Right cardiac atrium (tissue), 5 donors: ENCODE data around the gene DHX16. TPM values are rescaled to one million over a fixed set of nuclear protein-coding genes. Genes with fewer than 3 reads are reported as not detected.

ENCODE experiments used
- ATAC-seq, 2 donors: fragments of 200-7000 bp; cut with Tn5 transposase; one replicate each; pipeline versions ENCODE4 v1.8.0 to v1.9.1; 2020; ENCODE audit warnings: moderate library complexity in 2 of 2, mild to moderate bottlenecking in 1 of 2
- DNase-seq, 3 donors: peaks; one replicate each; pipeline ENCODE4 v3.0.0-alpha.2; 2020
- H3K27ac ChIP-seq: one replicate; pipeline ENCODE4 v1.5.1; 2013; ENCODE audit warnings: mild to moderate bottlenecking, low read length, control low read depth, moderate library complexity
- H3K27me3 ChIP-seq: one replicate; pipeline ENCODE4 v1.6.1; 2013; ENCODE audit not compliant: control insufficient read depth, insufficient read depth
- H3K4me1 ChIP-seq: one replicate; pipeline ENCODE4 v1.6.1; 2013; ENCODE audit warnings: low read length; ENCODE audit not compliant: control insufficient read depth, insufficient read depth
- H3K4me3 ChIP-seq: one replicate; pipeline ENCODE4 v1.5.1; 2013; ENCODE audit warnings: low read length, control low read depth
- H3K9me3 ChIP-seq: one replicate; pipeline ENCODE4 v1.6.1; 2013; ENCODE audit warnings: low read length; ENCODE audit not compliant: control insufficient read depth
- WGBS: extraction: QIAGEN DNeasy Blood & Tissue Kit; methylation state at CpG from one replicate; pipeline ENCODE4 v1.1.7; 2013; 5-methylcytosine and 5-hydroxymethylcytosine counted together
- intact Hi-C, 4 donors: fragments of 100-400 bp; cut with DNase I; formaldehyde crosslinking; loops; one replicate each; pipeline versions ENCODE4 v1.11.0 to v1.14.0; 2022 to 2023
- polyA plus RNA-seq: library from polyadenylated mRNA; stranded (reverse); fragments of 200-250 nt; gene quantifications from one replicate; pipeline ENCODE4 v1.2.3, GENCODE V29; 2013
- total RNA-seq, 4 donors: library from RNA; stranded (reverse); fragmentation: NEBNext Ultra II Directional; extraction: Animal tissue kit (Norgen Biotek cat#: 25700); gene quantifications; one replicate each; pipeline ENCODE4 v1.2.1, GENCODE V29; 2021
- donor health status: healthy with polysubstance abuse.
- donor health status: DM: no; HTN: yes; CAD: no.
- donor health status: DM: no; HTN: no; CAD: no.
- donor health status: DM: no; HTN: yes; CAD: no; lungs with severe emphysema.
- donor health status: DM: yes; HTN: yes; CAD: no.

The DHX16 gene
- total and polyA plus RNA-seq, 5 donors = 17.0 to 23.4 (median 19.4) TPM

GRCh38 chr6:30716879-30717128 is 44.0 kb upstream of the DHX16 start:
- no peak for ATAC-seq
- 2% methylated on average over 8 of the region's 8 CpGs for WGBS
- H3K4me1 ChIP-seq = peaks cover 1% of the 10 kb centered on the region
- H3K27ac ChIP-seq = peak overlapping the region; percentile 98
- DNase-seq = no peak
- intact Hi-C loops = loop anchor here in 1 of 4 donors (2.0 kb wide), 1 partner anchor 22 kb away; no protein-coding TSS in a partner anchor
- peak overlapping the region; percentile 91 for H3K4me3 ChIP-seq
- no peaks in the 10 kb centered on the region for H3K27me3 ChIP-seq
- H3K9me3 ChIP-seq = no peaks in the 10 kb centered on the region

DNA sequence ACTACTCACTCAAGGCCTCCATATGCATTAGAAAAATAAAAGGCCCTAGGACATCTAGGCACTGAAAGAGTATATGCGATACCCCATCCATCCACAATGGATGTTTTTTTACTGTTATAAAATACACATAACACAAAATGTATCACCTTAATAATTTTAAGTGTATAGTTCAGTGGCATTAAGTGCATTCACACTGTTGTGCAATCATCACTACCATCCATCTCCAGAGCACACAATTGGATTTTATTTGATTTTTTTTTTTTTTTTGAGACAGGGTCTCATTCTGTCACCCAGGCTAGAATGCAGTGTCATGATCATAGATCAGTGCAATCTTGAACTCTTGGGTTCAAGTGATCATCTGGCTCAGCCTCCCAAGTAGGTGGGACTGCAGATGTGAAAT is 41.5 kb upstream of the DHX16 start:
- ATAC-seq = no peak
- intact Hi-C loops = no loop called here
- no peaks in the 10 kb centered on the region for H3K4me1 ChIP-seq
- WGBS = 97% methylated on average over 1 of the region's 1 CpG
- H3K9me3 ChIP-seq = no peaks in the 10 kb centered on the region
- DNase-seq = no peak
- H3K27me3 ChIP-seq = no peaks in the 10 kb centered on the region
- H3K4me3 ChIP-seq = no peak overlapping the region
- H3K27ac ChIP-seq = no peak overlapping the region

DNA sequence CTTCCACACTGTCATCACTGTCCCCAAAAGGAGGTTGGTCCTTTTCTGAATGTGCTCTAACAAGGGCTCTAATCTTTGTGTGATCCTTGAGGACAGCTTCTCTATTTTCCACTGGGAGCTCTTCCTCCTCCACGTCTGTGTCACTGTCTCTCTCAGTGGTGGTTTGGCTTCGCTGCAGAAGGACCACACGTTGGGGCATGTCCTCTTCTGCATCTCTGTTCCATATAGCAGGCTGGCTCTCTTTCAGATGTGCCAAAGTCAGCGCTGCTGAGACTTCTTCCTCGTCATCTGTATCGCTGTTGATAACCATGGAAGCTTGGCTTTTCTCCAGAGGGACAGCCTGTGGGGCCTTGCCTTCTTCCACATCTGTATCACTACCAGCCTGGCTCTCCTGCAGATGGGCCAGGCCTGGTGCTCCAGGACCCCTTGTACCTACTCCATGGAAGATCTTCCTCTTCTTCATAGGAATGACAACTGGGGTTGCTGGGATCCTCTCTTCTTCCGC is 39.7 kb upstream of the DHX16 start:
- H3K4me1 ChIP-seq = no peaks in the 10 kb centered on the region
- no peak overlapping the region for H3K27ac ChIP-seq
- ATAC-seq (no peak), DNase-seq (peak in 1 of 3 donors; percentile 6)
- intact Hi-C loops = no loop called here
- H3K9me3 ChIP-seq = no peaks in the 10 kb centered on the region
- no peaks in the 10 kb centered on the region for H3K27me3 ChIP-seq
- 57% methylated on average over 7 of the region's 7 CpGs for WGBS
- no peak overlapping the region for H3K4me3 ChIP-seq

- 90% methylated on average over 1 of the region's 1 CpG for WGBS
- Histone ChIP-seq H3K9me3 (no peaks in the 10 kb centered on the region), H3K27ac (no peak overlapping the region), H3K27me3 (no peaks in the 10 kb centered on the region), H3K4me3 (no peak overlapping the region), H3K4me1 (no peaks in the 10 kb centered on the region)
- ATAC-seq (no peak), DNase-seq (peak in 1 of 3 donors; percentile 7)
- intact Hi-C loops = no loop called here
Measured at GRCh38 chr6:30711758-30712380, 39.1 kb upstream of the DHX16 start.

DNA sequence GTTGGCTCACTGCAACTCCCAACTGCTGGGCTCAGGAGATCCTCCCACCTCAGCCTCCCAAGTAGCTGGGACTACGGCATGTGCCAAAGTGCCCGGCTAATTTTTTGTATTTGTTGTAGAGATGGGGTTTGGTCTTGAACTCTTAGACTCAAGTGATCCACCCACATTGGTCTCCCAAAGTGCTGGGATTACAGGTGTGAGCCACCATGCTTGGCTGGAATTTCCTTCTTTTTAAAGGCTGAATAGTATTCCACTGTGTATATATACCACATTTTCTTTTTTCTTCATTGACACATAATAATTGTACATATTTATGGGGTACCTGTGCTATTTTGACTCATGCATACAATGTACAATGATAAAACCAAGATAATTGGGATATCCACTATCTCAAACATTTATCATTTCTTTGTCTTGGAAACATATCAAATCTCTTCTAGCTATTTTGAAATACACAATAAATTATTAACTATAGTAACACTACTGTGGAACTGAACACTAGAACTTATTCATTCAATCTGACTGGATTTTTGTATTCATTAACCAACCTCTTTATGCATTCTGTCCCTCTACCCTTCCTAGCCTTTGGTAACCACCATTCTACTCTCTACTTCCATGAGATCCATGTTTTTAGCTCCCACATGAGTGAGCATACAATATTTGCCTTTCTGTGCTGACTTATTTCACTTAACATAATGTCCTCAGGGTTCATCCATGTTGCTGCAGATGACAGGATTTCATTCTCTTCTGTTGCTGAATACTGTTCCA is 36.5 kb upstream of the DHX16 start:
- DNase-seq (peak in 1 of 3 donors; percentile 9), ATAC-seq (no peak)
- no peaks in the 10 kb centered on the region for H3K27me3 ChIP-seq
- H3K4me3 ChIP-seq = no peak overlapping the region
- 99% methylated on average over 2 of the region's 2 CpGs for WGBS
- intact Hi-C loops = no loop called here
- H3K9me3 ChIP-seq = no peaks in the 10 kb centered on the region
- H3K4me1 ChIP-seq = no peaks in the 10 kb centered on the region
- no peak overlapping the region for H3K27ac ChIP-seq

DNA sequence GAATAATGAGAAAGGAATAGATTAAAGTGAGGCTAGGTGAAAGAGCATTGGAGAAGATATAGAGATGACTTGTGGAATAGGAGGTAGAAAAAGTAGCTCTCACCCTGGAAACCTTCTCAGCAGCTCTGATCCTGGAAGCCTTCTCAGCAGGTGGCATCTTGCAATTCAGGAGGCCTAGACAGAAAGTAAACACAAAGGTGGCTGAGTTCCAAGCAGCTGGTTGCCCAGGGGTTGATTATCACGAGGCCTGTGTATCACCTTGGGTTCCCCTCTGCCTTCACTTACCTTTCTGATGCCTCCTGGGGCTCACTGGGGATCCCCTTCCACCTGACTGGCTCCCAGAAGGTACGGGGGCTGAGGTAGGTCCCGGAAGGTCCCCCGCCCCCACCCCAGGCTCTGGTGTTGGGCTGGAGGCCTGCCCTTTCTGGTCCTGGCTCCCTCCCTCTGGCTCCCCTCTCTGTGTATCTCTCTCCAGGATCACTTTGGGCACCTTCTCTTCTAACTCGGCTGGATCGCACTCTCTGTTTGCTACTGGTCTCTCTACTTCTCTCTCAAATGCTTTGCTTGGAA is 34.6 kb upstream of the DHX16 start:
- WGBS = 78% methylated on average over 6 of the region's 6 CpGs
- peak in 1 of 2 donors; percentile 10 for ATAC-seq
- Histone ChIP-seq H3K27me3 (no peaks in the 10 kb centered on the region), H3K4me3 (no peak overlapping the region), H3K9me3 (no peaks in the 10 kb centered on the region), H3K4me1 (no peaks in the 10 kb centered on the region), H3K27ac (no peak overlapping the region)
- intact Hi-C loops = no loop called here
- peak in 2 of 3 donors; percentile 17 to 19 for DNase-seq

- 76% methylated on average over 4 of the region's 4 CpGs for WGBS
- H3K27ac ChIP-seq = peak overlapping the region; percentile 23
- no peaks in the 10 kb centered on the region for H3K4me1 ChIP-seq
- intact Hi-C loops = no loop called here
- no peaks in the 10 kb centered on the region for H3K9me3 ChIP-seq
- DNase-seq = peak in 2 of 3 donors; percentile 13 to 47
- H3K27me3 ChIP-seq = no peaks in the 10 kb centered on the region
- ATAC-seq = peak in 1 of 2 donors; percentile 58
- H3K4me3 ChIP-seq = no peak overlapping the region
Measured at GRCh38 chr6:30705620-30706019, 32.8 kb upstream of the DHX16 start.

GRCh38 chr6:30703821-30704220 is 31.0 kb upstream of the DHX16 start:
- no peaks in the 10 kb centered on the region for H3K4me1 ChIP-seq
- no peaks in the 10 kb centered on the region for H3K9me3 ChIP-seq
- no peak overlapping the region for H3K27ac ChIP-seq
- peak in 2 of 3 donors; percentile 3 to 21 for DNase-seq
- no peak overlapping the region for H3K4me3 ChIP-seq
- no peak for ATAC-seq
- no peaks in the 10 kb centered on the region for H3K27me3 ChIP-seq
- WGBS = 91% methylated on average over 4 of the region's 4 CpGs
- intact Hi-C loops = no loop called here

DNA sequence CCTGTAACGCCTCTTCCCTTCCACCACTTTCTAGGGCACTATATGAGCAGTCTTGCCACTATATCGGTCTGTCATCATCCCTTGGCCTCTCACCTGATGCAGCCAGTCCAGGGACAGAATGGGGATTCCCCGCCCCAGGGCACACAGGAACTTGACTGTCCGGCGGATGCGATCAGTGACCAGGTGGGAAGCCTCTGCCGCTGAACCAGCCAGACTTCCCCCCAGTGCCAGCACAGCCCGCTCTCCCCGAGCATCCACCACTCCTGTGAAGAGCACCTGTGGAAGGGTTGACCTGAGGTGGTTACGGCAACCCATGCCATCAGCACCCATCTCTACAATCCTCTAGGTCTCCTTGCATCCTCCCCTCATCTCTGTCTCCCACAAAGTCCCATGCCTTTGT is 30.2 kb upstream of the DHX16 start:
- H3K27ac ChIP-seq = no peak overlapping the region
- DNase-seq (peak in 2 of 3 donors; percentile 24 to 25), ATAC-seq (peak in 1 of 2 donors; percentile 12)
- H3K4me3 ChIP-seq = no peak overlapping the region
- no peaks in the 10 kb centered on the region for H3K9me3 ChIP-seq
- intact Hi-C loops = no loop called here
- 97% methylated on average over 10 of the region's 10 CpGs for WGBS
- H3K27me3 ChIP-seq = no peaks in the 10 kb centered on the region
- no peaks in the 10 kb centered on the region for H3K4me1 ChIP-seq

GRCh38 chr6:30700340-30700739 is 27.5 kb upstream of the DHX16 start:
- Histone ChIP-seq H3K27ac (no peak overlapping the region), H3K4me1 (no peaks in the 10 kb centered on the region)
- WGBS = 54% methylated on average over 4 of the region's 4 CpGs

DNA sequence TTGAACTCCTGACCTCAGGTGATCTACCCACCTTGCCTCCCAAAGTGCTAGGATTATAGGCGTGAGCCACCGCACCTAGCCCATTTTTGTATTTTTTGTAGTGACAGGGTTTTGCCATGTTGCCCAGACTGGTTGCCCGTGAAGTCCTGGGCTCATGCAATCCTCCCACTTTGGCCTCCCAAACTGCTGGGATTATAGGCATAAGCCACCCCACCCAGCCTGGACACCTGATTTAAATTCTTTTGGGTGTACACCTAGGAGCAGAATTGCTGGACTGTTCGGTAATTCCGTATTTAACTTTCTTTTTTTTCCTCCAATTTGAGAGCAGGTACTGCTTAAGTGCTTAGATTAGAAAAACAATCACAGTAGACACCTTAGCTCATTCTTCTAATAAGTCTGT is 23.6 kb upstream of the DHX16 start:
- WGBS = 95% methylated on average over 5 of the region's 5 CpGs
- H3K27ac ChIP-seq = no peak overlapping the region
- H3K27me3 ChIP-seq = no peaks in the 10 kb centered on the region
- H3K4me1 ChIP-seq = no peaks in the 10 kb centered on the region
- intact Hi-C loops = no loop called here
- H3K9me3 ChIP-seq = no peaks in the 10 kb centered on the region
- ATAC-seq (no peak), DNase-seq (peak in 2 of 3 donors; percentile 20 to 32)
- no peak overlapping the region for H3K4me3 ChIP-seq

More at GRCh38 chr6:30700340-30700739, 27.5 kb upstream of the DHX16 start:
- no peak overlapping the region for H3K4me3 ChIP-seq
- H3K27me3 ChIP-seq = no peaks in the 10 kb centered on the region
- ATAC-seq (peak; percentile 65 to 79), DNase-seq (peak in 2 of 3 donors; percentile 60 to 65)
- intact Hi-C loops = no loop called here
- H3K9me3 ChIP-seq = no peaks in the 10 kb centered on the region
